ENCODE results near the gene B3GAT3.

DNA sequence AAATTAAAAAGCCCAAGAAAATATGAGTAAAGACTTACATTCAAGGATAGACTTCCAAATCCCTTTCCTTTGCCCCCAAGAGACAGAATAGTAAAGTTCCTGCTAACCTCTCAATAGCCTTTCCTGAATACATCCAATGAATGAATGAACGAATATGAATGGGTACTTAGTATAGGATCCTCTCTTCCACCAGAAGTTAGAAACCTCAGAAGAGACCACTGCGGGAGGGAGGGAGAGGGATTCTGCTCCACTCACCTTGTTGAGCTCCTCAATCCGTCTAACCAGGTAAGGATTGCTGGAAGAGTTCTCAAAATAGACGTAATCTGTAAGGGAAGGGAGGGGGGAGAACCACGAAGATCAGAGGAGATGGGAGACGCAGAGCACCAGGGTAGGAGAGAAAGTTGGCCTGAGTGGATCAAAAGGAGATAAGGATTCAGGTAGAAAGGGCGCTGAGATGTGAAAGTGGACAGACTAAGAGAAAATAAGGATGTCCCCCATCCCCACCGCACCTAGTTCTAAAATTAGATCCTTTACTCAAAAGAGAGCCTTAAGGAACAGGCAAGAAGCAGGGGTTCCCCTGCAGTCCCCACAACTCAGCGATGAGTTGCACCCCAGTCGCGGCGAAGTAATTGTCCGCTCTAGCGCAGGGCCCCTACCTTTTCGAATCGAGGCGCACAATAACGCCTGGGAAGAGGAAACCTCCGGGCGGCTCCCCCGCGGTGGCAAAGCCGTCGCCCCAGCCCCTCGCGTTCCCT is 21.2 kb downstream of the B3GAT3 start:
- TF ChIP-seq, protein P1, sequence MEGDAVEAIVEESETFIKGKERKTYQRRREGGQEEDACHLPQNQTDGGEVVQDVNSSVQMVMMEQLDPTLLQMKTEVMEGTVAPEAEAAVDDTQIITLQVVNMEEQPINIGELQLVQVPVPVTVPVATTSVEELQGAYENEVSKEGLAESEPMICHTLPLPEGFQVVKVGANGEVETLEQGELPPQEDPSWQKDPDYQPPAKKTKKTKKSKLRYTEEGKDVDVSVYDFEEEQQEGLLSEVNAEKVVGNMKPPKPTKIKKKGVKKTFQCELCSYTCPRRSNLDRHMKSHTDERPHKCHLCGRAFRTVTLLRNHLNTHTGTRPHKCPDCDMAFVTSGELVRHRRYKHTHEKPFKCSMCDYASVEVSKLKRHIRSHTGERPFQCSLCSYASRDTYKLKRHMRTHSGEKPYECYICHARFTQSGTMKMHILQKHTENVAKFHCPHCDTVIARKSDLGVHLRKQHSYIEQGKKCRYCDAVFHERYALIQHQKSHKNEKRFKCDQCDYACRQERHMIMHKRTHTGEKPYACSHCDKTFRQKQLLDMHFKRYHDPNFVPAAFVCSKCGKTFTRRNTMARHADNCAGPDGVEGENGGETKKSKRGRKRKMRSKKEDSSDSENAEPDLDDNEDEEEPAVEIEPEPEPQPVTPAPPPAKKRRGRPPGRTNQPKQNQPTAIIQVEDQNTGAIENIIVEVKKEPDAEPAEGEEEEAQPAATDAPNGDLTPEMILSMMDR (IDR thresholded peaks at IDR 0.05) = no peak
- no peak for TF ChIP-seq POLR2A (IDR thresholded peaks at IDR 0.05)

All from thyroid gland (tissue), 4 donors.